OCI-LY7 (cell line): ENCODE data around the gene SRRT. TPM values are rescaled to one million over a fixed set of nuclear protein-coding genes. Genes with fewer than 3 reads are reported as not detected.

Experiments
- BruUV-seq: library from RNA; stranded (reverse); fragments of 400-500 nt; replicated peaks from 2 replicates; lab custom pipeline; 2021; lab: Mats Ljungman, UMichigan
- CTCF ChIA-PET: fragments of 300-600 bp; sonication (Branson Sonifier 250); formaldehyde crosslinking; loops from one replicate; lab custom pipeline; 2022; ENCODE audit warnings: antibody characterized with exemption; ENCODE audit not compliant: unreplicated experiment; lab: Charles Lee
- POLR2A ChIA-PET: fragments of 300-600 bp; sonication (Branson Sonifier 250); formaldehyde crosslinking; loops from one replicate; lab custom pipeline; 2022; ENCODE audit warnings: antibody characterized with exemption; lab: Charles Lee
- DNase-seq: peaks from one replicate; pipeline ENCODE4 v3.0.0-alpha.2; 2015; ENCODE audit warnings: low spot score
- H2AFZ ChIP-seq: fragments of 200-600 bp; sonication (generic), shearing (Covaris generic); 2 replicates; pipeline ENCODE4 v1.6.1; 2014; ENCODE audit warnings: mild to moderate bottlenecking, antibody characterized with exemption, low read length, moderate library complexity
- H3K27ac ChIP-seq: fragments of 200-600 bp; sonication (generic); 2 replicates; pipeline ENCODE4 v1.5.1; 2014; ENCODE audit warnings: mixed run types, low read depth, mild to moderate bottlenecking, moderate library complexity, low read length, inconsistent platforms; ENCODE audit not compliant: poor library complexity, severe bottlenecking
- H3K36me3 ChIP-seq: fragments of 200-600 bp; sonication (generic); 2 replicates; pipeline ENCODE4 v1.6.1; 2014; ENCODE audit warnings: mild to moderate bottlenecking, antibody characterized with exemption, low read length, moderate library complexity, mixed read lengths; ENCODE audit not compliant: insufficient read depth
- H3K4me1 ChIP-seq: fragments of 200-600 bp; sonication (generic); 2 replicates; pipeline ENCODE4 v1.5.1; 2014; ENCODE audit warnings: mild to moderate bottlenecking, low read length; ENCODE audit not compliant: insufficient read depth, poor library complexity, severe bottlenecking
- H3K4me2 ChIP-seq: fragments of 200-600 bp; sonication (generic); 2 replicates; pipeline ENCODE4 v1.6.1; 2014; ENCODE audit warnings: mild to moderate bottlenecking, low read length
- H3K4me3 ChIP-seq: fragments of 200-600 bp; sonication (generic); 2 replicates; pipeline ENCODE4 v1.5.1; 2014; ENCODE audit warnings: mild to moderate bottlenecking, low read depth, low read length; ENCODE audit not compliant: poor library complexity, severe bottlenecking
- H3K79me2 ChIP-seq: fragments of 200-600 bp; sonication (generic); 2 replicates; pipeline ENCODE4 v1.6.1; 2016; ENCODE audit warnings: low read depth, mild to moderate bottlenecking, low read length, moderate library complexity, mixed read lengths; ENCODE audit not compliant: insufficient read depth
- H3K9me2 ChIP-seq: fragments of 200-600 bp; sonication (generic); 2 replicates; pipeline ENCODE4 v1.6.1; 2016; ENCODE audit warnings: mild to moderate bottlenecking, low read length, mixed read lengths; ENCODE audit not compliant: insufficient read depth
- H3K9me3 ChIP-seq: fragments of 200-600 bp; sonication (generic); 2 replicates; pipeline ENCODE4 v1.6.1; 2014; ENCODE audit warnings: mild to moderate bottlenecking, mixed run types, low read length, mixed read lengths
- H4K20me1 ChIP-seq: fragments of 200-600 bp; sonication (generic); 2 replicates; pipeline ENCODE4 v1.6.1; 2014; ENCODE audit warnings: mild to moderate bottlenecking, antibody characterized with exemption, low read length, moderate library complexity, mixed read lengths; ENCODE audit not compliant: insufficient read depth
- EZH2phosphoT487 ChIP-seq: fragments of 200-600 bp; sonication (generic); IDR thresholded peaks from 2 replicates; pipeline ENCODE4 v1.6.1; 2018; ENCODE audit warnings: low read depth, borderline replicate concordance, mild to moderate bottlenecking, mixed run types, antibody characterized with exemption, low read length, moderate library complexity, mixed read lengths
- intact Hi-C: fragments of 100-400 bp; cut with micrococcal nuclease; formaldehyde crosslinking; loops from one replicate; pipeline ENCODE4 v1.10.0; 2022; ENCODE audit not compliant: unreplicated experiment
- total RNA-seq, 2 experiments: library from RNA; depleted of rRNA in 1 of 2; stranded (reverse); fragments of >200 nt in 1 of 2; shearing (Covaris generic) in 1 of 2; gene quantifications; 2 replicates each; pipeline ENCODE4 v1.2.3, GENCODE V29; 2014 to 2022
- TF ChIP-seq, protein P1 (sequence below): fragments of 200-600 bp; sonication (generic); conservative IDR thresholded peaks from 2 replicates; pipeline ENCODE4 v1.5.1; 2014; ENCODE audit warnings: mild to moderate bottlenecking, antibody characterized with exemption, low read length, moderate library complexity, mixed read lengths

Gene SRRT
- total RNA-seq, 2 experiments from 2014 or later: 154 to 264 TPM

DNA sequence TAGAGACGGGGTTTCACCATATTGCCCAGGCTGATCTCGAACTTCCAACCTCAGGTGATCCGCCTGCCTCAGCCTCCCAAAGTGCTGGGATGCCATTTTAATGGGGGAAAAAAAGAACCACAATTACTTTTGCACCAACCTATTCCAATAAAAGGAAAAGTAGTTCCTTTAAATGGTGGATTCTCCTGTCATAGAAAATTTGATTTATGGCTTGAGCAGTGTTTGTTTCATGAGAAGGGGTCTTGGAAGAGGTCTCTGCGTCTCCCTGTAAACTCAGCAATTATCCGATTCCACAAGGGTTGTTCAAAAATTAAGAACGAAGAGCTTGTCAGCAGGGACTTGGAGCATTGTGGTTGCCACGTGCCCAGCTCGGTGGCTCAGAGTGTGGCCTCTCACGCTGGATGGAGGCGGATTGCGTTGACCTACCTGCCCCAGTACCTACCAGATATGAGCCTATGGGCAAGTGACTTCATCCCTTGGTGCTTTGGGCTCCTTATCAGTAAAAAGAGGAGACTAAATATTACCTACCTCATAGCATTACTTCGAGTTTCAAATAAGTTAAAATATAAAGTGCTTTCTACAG, 10.5 kb upstream of the SRRT start:
- Histone ChIP-seq H3K9me2 (no peaks in the 10 kb centered on the region), H3K36me3 (peaks cover 29% of the 10 kb centered on the region), H4K20me1 (no peaks in the 10 kb centered on the region), H3K27ac (no peak overlapping the region), H3K4me2 (no peak overlapping the region), H3K79me2 (no peaks in the 10 kb centered on the region), H3K4me1 (peaks cover 9% of the 10 kb centered on the region), H2AFZ (no peak overlapping the region), H3K9me3 (no peaks in the 10 kb centered on the region), H3K4me3 (no peak overlapping the region)
- DNase-seq: no peak
- CTCF ChIA-PET: no interaction called here
- intact Hi-C loops: no loop called here
- no TSS peak for BruUV-seq
- no peak for TF ChIP-seq EZH2phosphoT487
- TF ChIP-seq, protein P1, sequence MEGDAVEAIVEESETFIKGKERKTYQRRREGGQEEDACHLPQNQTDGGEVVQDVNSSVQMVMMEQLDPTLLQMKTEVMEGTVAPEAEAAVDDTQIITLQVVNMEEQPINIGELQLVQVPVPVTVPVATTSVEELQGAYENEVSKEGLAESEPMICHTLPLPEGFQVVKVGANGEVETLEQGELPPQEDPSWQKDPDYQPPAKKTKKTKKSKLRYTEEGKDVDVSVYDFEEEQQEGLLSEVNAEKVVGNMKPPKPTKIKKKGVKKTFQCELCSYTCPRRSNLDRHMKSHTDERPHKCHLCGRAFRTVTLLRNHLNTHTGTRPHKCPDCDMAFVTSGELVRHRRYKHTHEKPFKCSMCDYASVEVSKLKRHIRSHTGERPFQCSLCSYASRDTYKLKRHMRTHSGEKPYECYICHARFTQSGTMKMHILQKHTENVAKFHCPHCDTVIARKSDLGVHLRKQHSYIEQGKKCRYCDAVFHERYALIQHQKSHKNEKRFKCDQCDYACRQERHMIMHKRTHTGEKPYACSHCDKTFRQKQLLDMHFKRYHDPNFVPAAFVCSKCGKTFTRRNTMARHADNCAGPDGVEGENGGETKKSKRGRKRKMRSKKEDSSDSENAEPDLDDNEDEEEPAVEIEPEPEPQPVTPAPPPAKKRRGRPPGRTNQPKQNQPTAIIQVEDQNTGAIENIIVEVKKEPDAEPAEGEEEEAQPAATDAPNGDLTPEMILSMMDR: no peak
- POLR2A ChIA-PET: interaction anchor here (0.6 to 0.7 kb wide), 3 partner anchors 8 to 273 kb away, joined by 3 to 6 read pairs (median 4); no protein-coding TSS in a partner anchor

DNA sequence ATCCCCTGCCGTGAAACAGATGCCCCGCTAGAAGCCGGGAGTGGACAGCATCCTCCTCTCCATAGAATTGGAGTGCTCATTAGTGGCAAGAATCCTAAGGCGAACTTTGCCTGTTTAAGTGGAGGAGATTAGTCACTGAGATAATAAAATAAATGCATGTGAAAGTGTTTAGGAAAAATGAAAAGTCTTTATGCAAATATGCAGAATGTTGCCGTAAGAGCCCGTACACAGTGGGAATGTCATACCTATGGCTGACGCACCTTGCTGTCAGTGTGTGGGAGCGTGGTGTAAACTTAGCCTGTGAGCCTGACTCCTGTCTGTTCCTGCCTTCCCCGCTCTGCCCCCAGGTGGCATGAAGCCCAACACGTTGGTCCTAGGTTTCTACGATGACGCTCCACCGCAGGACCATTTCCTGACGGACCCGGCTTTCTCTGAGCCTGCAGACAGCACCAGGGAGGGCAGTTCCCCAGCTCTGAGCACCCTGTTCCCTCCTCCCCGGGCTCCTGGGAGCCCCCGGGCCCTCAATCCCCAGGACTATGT, 9.5 kb upstream of the SRRT start:
- POLR2A ChIA-PET: no interaction called here
- Histone ChIP-seq H3K79me2 (no peaks in the 10 kb centered on the region), H3K36me3 (peaks cover 20% of the 10 kb centered on the region), H3K27ac (no peak overlapping the region), H3K9me2 (no peaks in the 10 kb centered on the region), H3K4me1 (peaks cover 9% of the 10 kb centered on the region), H3K4me2 (no peak overlapping the region), H2AFZ (no peak overlapping the region), H3K4me3 (no peak overlapping the region), H3K9me3 (no peaks in the 10 kb centered on the region), H4K20me1 (no peaks in the 10 kb centered on the region)
- TF ChIP-seq, protein P1: no peak
- TF ChIP-seq EZH2phosphoT487: no peak
- intact Hi-C loops: no loop called here
- CTCF ChIA-PET: no interaction called here
- no peak for DNase-seq
- no TSS peak for BruUV-seq
